Naive thymus-derived CD4-positive, alpha-beta T cell (primary cell): Measurements from ENCODE around the gene SLC35G1. TPM values are rescaled to one million over a fixed set of nuclear protein-coding genes. Genes with fewer than 3 reads are reported as not detected.

Experiments
- ATAC-seq: fragments of 150-1000 bp; cut with Tn5 transposase; 2 replicates; pipeline ENCODE4 v1.10.0; 2021; ENCODE audit warnings: mild to moderate bottlenecking, moderate library complexity
- CTCF ChIA-PET: fragments of 350-600 bp; sonication (Branson Sonifier 250); formaldehyde crosslinking; loops from one replicate; lab custom pipeline; 2021; ENCODE audit warnings: antibody characterized with exemption; lab: Charles Lee
- POLR2A ChIA-PET: fragments of 350-600 bp; sonication (Branson Sonifier 250); formaldehyde crosslinking; loops from one replicate; lab custom pipeline; 2021; ENCODE audit warnings: antibody characterized with exemption, inconsistent platforms; lab: Charles Lee
- DNase-seq, 9 donors: peaks; one replicate each; pipeline versions ENCODE4 v3.0.0 to v3.0.0-alpha.2; 2020 to 2022; ENCODE audit warnings: mixed read lengths in 1 of 9
- H3K27ac ChIP-seq: one replicate; pipeline ENCODE4 v1.7.0; 2013; ENCODE audit warnings: mild to moderate bottlenecking, low read depth, low read length, moderate library complexity
- H3K27me3 ChIP-seq, 2 donors: one replicate each; pipeline ENCODE4 v1.7.0; 2013; ENCODE audit warnings: low read length in 2 of 2, mild to moderate bottlenecking in 2 of 2, moderate library complexity in 2 of 2; ENCODE audit not compliant: control insufficient read depth in 2 of 2, insufficient read depth in 2 of 2
- H3K36me3 ChIP-seq, 3 experiments: 1 replicate in 2 of 3; 2 replicates in 1 of 3; pipeline ENCODE4 v1.7.0; 2013; ENCODE audit warnings: low read length in 3 of 3, mild to moderate bottlenecking in 3 of 3, moderate library complexity in 1 of 3; ENCODE audit not compliant: insufficient read depth in 3 of 3, control insufficient read depth in 2 of 3
- H3K4me1 ChIP-seq, 2 donors: one replicate each; pipeline ENCODE4 v1.7.0; 2013; ENCODE audit warnings: low read length in 2 of 2, mild to moderate bottlenecking in 2 of 2, moderate library complexity in 1 of 2; ENCODE audit not compliant: control insufficient read depth in 2 of 2, insufficient read depth in 2 of 2
- H3K4me3 ChIP-seq: 2 replicates; pipeline ENCODE4 v1.7.0; 2013; ENCODE audit warnings: mild to moderate bottlenecking, low read length
- H3K9me3 ChIP-seq, 3 experiments: 1 replicate in 2 of 3; 2 replicates in 1 of 3; pipeline ENCODE4 v1.7.0; 2013; ENCODE audit warnings: low read length in 3 of 3; ENCODE audit not compliant: control insufficient read depth in 2 of 3
- H3K27ac Mint-ChIP-seq, 9 donors: one replicate each; pipeline ENCODE4 v1.8.0; 2020 to 2022; ENCODE audit warnings: mixed read lengths in 9 of 9, mild to moderate bottlenecking in 8 of 9, moderate library complexity in 5 of 9, inconsistent platforms in 2 of 9
- H3K27me3 Mint-ChIP-seq, 5 donors: one replicate each; pipeline ENCODE4 v1.8.0; 2021 to 2022; ENCODE audit warnings: mixed read lengths in 5 of 5, mild to moderate bottlenecking in 1 of 5
- H3K36me3 Mint-ChIP-seq, 5 donors: one replicate each; pipeline ENCODE4 v1.8.0; 2020 to 2022; ENCODE audit warnings: mixed read lengths in 5 of 5, mild to moderate bottlenecking in 3 of 5, inconsistent platforms in 1 of 5
- H3K4me1 Mint-ChIP-seq, 7 donors: one replicate each; pipeline ENCODE4 v1.8.0; 2020 to 2022; ENCODE audit warnings: mixed read lengths in 7 of 7, mild to moderate bottlenecking in 3 of 7, inconsistent platforms in 1 of 7
- H3K4me3 Mint-ChIP-seq, 10 donors: one replicate each; pipeline ENCODE4 v1.8.0; 2020 to 2022; ENCODE audit warnings: mild to moderate bottlenecking in 10 of 10, mixed read lengths in 10 of 10, moderate library complexity in 6 of 10, inconsistent platforms in 2 of 10
- H3K9me3 Mint-ChIP-seq, 11 donors: one replicate each; pipeline ENCODE4 v1.8.0; 2020 to 2022; ENCODE audit warnings: mixed read lengths in 11 of 11, mild to moderate bottlenecking in 4 of 11, inconsistent platforms in 1 of 11, moderate library complexity in 1 of 11
- intact Hi-C, 2 donors: fragments of 100-400 bp; cut with micrococcal nuclease; formaldehyde crosslinking; loops; one replicate each; pipeline ENCODE4 v1.15.1; 2023
- polyA plus RNA-seq, 2 donors: library from polyadenylated mRNA; unstranded; fragments of 300-500 nt; fragmentation: Illumina TruSeq; gene quantifications; one replicate each; pipeline ENCODE4 v1.2.3, GENCODE V29; 2021
- total RNA-seq, 6 experiments: library from RNA in 5 of 6; stranded (reverse) in 5 of 6; gene quantifications; 1 replicate in 5 of 6; 2 replicates in 1 of 6; pipeline ENCODE4 v1.2.3 and lab custom pipeline; 2021 to 2026

The SLC35G1 gene
- total and polyA plus RNA-seq, 7 experiments from 2014 or later, result 2.4 to 7.2 (median 4.5) TPM

DNA sequence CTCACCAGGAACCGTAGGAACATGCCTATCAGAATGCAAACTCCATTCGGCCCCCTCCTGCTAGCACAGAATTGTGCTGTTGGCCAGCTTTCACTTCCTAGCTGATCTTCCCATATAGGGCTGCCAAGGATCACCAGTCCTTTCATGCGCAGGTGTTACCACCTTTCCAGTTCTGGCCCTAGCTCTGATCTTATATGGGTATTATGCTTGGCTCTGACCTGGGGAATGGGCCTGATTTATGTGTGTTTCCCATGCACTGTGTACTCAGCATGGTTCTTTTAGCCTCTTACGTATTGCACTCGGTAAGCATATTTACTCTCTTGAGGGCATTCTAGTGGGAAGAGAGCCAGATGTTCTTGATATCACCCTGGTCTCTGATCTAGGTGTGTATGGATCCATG is 11.1 kb downstream of the SLC35G1 start:
- CTCF ChIA-PET, result interaction anchor here (0.8 to 3.1 kb wide), 3 partner anchors 12 to 415 kb away, joined by 3 to 8 read pairs (median 4); no protein-coding TSS in a partner anchor
- no peak for ATAC-seq

DNA sequence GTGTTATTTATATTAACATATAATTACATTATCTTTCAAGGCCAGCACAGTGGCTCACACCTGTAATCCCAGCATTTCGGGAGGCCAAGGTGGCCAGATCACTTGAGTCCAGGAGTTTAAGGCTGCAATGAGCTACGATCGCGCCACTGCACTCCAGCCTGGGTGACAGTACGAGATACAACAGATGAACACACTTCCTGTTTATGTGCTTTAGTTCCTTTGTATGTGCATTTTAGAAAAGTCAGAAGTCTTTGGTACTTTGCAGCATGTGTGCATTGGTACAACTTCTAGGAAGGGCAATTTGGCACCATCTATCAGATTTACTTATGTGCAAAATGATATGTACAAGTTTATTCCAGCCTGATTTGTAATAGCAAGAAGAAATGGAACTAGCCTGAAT is 13.3 kb downstream of the SLC35G1 start:
- Mint-ChIP-seq H3K27me3 (no peaks in the 10 kb centered on the region), H3K9me3 (peaks cover 0 to 5% (median 0%) of the 10 kb centered on the region in 11 donors), H3K27ac (peak overlapping the region in 8 of 9 donors; percentile 56 to 90 (median 80)), H3K4me1 (peaks cover 10 to 34% (median 26%) of the 10 kb centered on the region in 7 donors), H3K4me3 (peak overlapping the region in 9 of 10 donors; percentile 29 to 83 (median 69)), H3K36me3 (peaks cover 9 to 33% (median 12%) of the 10 kb centered on the region in 5 donors)
- H3K27me3 ChIP-seq, result no peaks in the 10 kb centered on the region
- H3K4me1 ChIP-seq, result peaks cover 0 to 20% of the 10 kb centered on the region in 2 donors
- no peaks in the 10 kb centered on the region for H3K36me3 ChIP-seq
- DNase-seq (peak in 2 of 9 donors; percentile 16 to 21), ATAC-seq (peak; percentile 32)
- intact Hi-C loops, result loop anchor here in 1 of 2 donors (5.0 kb wide), 1 partner anchor 205 kb away; the partner anchor contains the start of gene FRA10AC1
- no peak overlapping the region for H3K4me3 ChIP-seq
- H3K27ac ChIP-seq, result no peak overlapping the region
- POLR2A ChIA-PET, result no interaction called here
- H3K9me3 ChIP-seq, result no peaks in the 10 kb centered on the region
- CTCF ChIA-PET, result interaction anchor here (3.1 kb wide), 1 partner anchor 9 kb away, joined by 8 read pairs; no protein-coding TSS in a partner anchor

More for the DNA sequence above, 11.1 kb downstream of the SLC35G1 start:
- H3K27ac Mint-ChIP-seq, result peak overlapping the region in 2 of 9 donors; percentile 38 to 82
- H3K9me3 Mint-ChIP-seq, result peaks cover 0 to 5% (median 0%) of the 10 kb centered on the region in 11 donors
- DNase-seq, result no peak
- H3K27me3 Mint-ChIP-seq, result no peaks in the 10 kb centered on the region
- Histone ChIP-seq H3K4me1 (peaks cover 0 to 20% of the 10 kb centered on the region in 2 donors), H3K9me3 (no peaks in the 10 kb centered on the region), H3K27ac (no peak overlapping the region), H3K27me3 (no peaks in the 10 kb centered on the region), H3K36me3 (no peaks in the 10 kb centered on the region), H3K4me3 (no peak overlapping the region)
- POLR2A ChIA-PET, result no interaction called here
- peaks cover 10 to 34% (median 26%) of the 10 kb centered on the region in 7 donors for H3K4me1 Mint-ChIP-seq
- H3K36me3 Mint-ChIP-seq, result peaks cover 8 to 33% (median 13%) of the 10 kb centered on the region in 5 donors
- intact Hi-C loops, result loop anchor here in 1 of 2 donors (1.0 to 5.0 kb wide), 2 partner anchors 11 to 203 kb away; partner anchors contain the start of gene FRA10AC1
- H3K4me3 Mint-ChIP-seq, result no peak overlapping the region

DNA sequence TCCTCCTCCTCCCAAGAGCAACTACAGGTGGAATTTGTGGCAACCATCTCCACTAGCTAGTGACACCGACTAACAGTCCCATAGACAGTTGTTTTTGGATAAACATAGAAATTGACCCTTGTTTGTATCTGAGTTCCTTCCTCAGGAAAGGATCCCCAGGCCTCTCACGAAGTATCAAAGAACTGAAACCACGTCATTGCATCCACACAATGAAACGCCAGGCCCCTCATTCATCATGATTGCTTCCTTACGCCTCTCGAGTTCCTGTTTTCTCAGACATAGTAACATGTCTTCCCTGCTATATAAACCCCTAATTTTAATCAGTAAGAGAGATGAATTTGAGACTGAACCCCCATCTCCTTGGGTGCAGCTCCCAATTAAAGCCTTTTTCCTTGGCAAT is 18.1 kb downstream of the SLC35G1 start:
- no peak overlapping the region for H3K27ac ChIP-seq
- no peak for DNase-seq
- Mint-ChIP-seq H3K36me3 (peaks cover 9 to 43% (median 12%) of the 10 kb centered on the region in 5 donors), H3K4me3 (no peak overlapping the region), H3K27me3 (no peaks in the 10 kb centered on the region), H3K4me1 (peaks cover 5 to 15% (median 12%) of the 10 kb centered on the region in 7 donors), H3K9me3 (no peaks in the 10 kb centered on the region), H3K27ac (no peak overlapping the region)
- H3K27me3 ChIP-seq, result no peaks in the 10 kb centered on the region
- no peaks in the 10 kb centered on the region for H3K36me3 ChIP-seq
- no peak overlapping the region for H3K4me3 ChIP-seq
- ChIA-PET POLR2A (no interaction called here), CTCF (no interaction called here)
- H3K9me3 ChIP-seq, result no peaks in the 10 kb centered on the region
- intact Hi-C loops, result no loop called here
- ATAC-seq, result no peak
- H3K4me1 ChIP-seq, result peaks cover 0 to 9% of the 10 kb centered on the region in 2 donors

DNA sequence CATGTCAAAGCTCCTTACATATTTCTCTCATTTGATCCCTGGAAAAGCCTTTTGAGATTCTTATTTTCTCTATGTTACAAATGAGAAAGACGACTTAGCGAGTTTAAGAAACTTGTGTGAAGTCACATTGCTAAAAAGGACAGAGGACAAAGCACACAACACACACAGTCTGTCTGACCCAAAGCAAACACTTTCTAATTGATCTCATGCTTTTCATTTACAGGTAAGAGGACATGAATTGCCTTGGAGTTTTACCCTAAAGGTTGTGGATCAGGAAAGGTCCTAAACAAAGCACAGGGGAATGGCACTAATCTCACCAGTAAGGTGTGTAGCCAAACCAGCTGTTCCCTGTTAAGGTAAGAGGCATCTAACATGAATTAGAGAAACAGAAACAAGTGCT is 18.7 kb downstream of the SLC35G1 start:
- H3K4me1 Mint-ChIP-seq, result peaks cover 0 to 10% (median 8%) of the 10 kb centered on the region in 7 donors
- no peaks in the 10 kb centered on the region for H3K9me3 ChIP-seq
- POLR2A ChIA-PET, result no interaction called here
- no peak overlapping the region for H3K27ac Mint-ChIP-seq
- CTCF ChIA-PET, result no interaction called here
- no peaks in the 10 kb centered on the region for H3K36me3 ChIP-seq
- H3K9me3 Mint-ChIP-seq, result no peaks in the 10 kb centered on the region
- H3K36me3 Mint-ChIP-seq, result peaks cover 8 to 39% (median 11%) of the 10 kb centered on the region in 5 donors
- no peaks in the 10 kb centered on the region for H3K27me3 Mint-ChIP-seq
- peaks cover 0 to 4% of the 10 kb centered on the region in 2 donors for H3K4me1 ChIP-seq
- ATAC-seq (no peak), DNase-seq (no peak)
- no peak overlapping the region for H3K4me3 ChIP-seq
- no peaks in the 10 kb centered on the region for H3K27me3 ChIP-seq
- H3K4me3 Mint-ChIP-seq, result no peak overlapping the region
- H3K27ac ChIP-seq, result no peak overlapping the region
- intact Hi-C loops, result no loop called here

DNA sequence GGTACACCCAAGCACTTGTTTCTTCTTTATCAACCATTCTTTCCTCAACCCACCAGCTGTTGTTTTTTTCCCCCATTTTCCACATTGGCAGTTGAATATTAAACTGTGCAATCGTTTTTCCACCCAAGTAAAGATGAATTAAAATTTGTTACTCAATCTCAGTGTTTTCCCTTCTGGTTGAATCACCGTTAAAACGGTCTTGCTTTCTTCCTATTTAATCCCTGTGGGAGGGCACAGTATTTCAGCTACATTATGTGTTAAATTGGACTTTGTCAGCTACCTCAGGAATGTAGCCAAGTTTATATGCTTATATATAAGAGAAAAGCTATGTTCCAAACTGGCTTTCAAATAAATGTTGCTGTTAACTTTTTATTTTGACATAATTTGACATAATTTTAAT is 19.9 kb downstream of the SLC35G1 start:
- intact Hi-C loops, result no loop called here
- peaks cover 0 to 7% (median 2%) of the 10 kb centered on the region in 7 donors for H3K4me1 Mint-ChIP-seq
- H3K27me3 Mint-ChIP-seq, result no peaks in the 10 kb centered on the region
- DNase-seq, result no peak
- CTCF ChIA-PET, result no interaction called here
- H3K9me3 Mint-ChIP-seq, result peaks cover 0 to 3% (median 0%) of the 10 kb centered on the region in 11 donors
- no peak for ATAC-seq
- H3K36me3 Mint-ChIP-seq, result peaks cover 0 to 26% (median 11%) of the 10 kb centered on the region in 5 donors
- no peaks in the 10 kb centered on the region for H3K9me3 ChIP-seq
- H3K27me3 ChIP-seq, result no peaks in the 10 kb centered on the region
- no peak overlapping the region for H3K4me3 Mint-ChIP-seq
- H3K27ac Mint-ChIP-seq, result no peak overlapping the region
- H3K4me3 ChIP-seq, result no peak overlapping the region
- no peaks in the 10 kb centered on the region for H3K4me1 ChIP-seq
- POLR2A ChIA-PET, result no interaction called here
- H3K27ac ChIP-seq, result no peak overlapping the region
- no peaks in the 10 kb centered on the region for H3K36me3 ChIP-seq

DNA sequence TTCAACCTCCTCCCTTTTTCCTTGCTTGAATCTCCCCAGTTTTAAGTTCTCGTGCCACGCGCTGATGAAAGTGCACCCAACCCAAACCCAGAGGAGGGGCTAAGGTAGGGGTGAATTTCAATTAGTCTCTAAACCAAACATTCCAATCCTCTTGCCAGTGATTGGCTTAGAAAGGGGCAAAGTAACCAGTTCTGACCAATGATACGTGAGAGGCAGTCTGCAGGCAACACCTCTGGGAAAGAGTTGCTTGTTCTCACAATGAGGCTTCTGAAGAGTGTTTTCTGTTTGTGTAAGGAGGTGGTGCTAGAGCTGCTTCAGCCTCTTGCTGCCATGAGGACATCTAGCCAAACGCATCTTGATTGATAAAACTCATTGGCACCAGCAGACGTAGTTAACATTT is 21.8 kb downstream of the SLC35G1 start:
- Histone ChIP-seq H3K36me3 (no peaks in the 10 kb centered on the region), H3K4me3 (no peak overlapping the region), H3K4me1 (no peaks in the 10 kb centered on the region), H3K27me3 (no peaks in the 10 kb centered on the region), H3K27ac (no peak overlapping the region), H3K9me3 (no peaks in the 10 kb centered on the region)
- H3K27me3 Mint-ChIP-seq, result no peaks in the 10 kb centered on the region
- POLR2A ChIA-PET, result no interaction called here
- DNase-seq (no peak), ATAC-seq (no peak)
- peaks cover 0 to 7% (median 2%) of the 10 kb centered on the region in 7 donors for H3K4me1 Mint-ChIP-seq
- intact Hi-C loops, result loop anchor here in 1 of 2 donors (5.0 kb wide), 1 partner anchor 527 kb away; no protein-coding TSS in a partner anchor
- H3K4me3 Mint-ChIP-seq, result no peak overlapping the region
- peak overlapping the region in 1 of 9 donors; percentile 47 for H3K27ac Mint-ChIP-seq
- peaks cover 0 to 15% (median 4%) of the 10 kb centered on the region in 5 donors for H3K36me3 Mint-ChIP-seq
- CTCF ChIA-PET, result interaction anchor here (0.6 to 2.2 kb wide), 4 partner anchors 9 to 405 kb away, joined by 3 to 11 read pairs (median 6); no protein-coding TSS in a partner anchor
- H3K9me3 Mint-ChIP-seq, result peaks cover 0 to 3% (median 0%) of the 10 kb centered on the region in 11 donors
